Naive B cell (primary cell): Measurements from ENCODE around the gene KRT8. TPM values are rescaled to one million over a fixed set of nuclear protein-coding genes. Genes with fewer than 3 reads are reported as not detected.

Source experiments
- ATAC-seq, 2 donors: fragments of 150-1000 bp; cut with Tn5 transposase; 2 replicates each; pipeline ENCODE4 v1.10.0; 2021; ENCODE audit warnings: low read depth in 2 of 2, mild to moderate bottlenecking in 2 of 2, moderate library complexity in 2 of 2
- DNase-seq: peaks from one replicate; pipeline ENCODE4 v3.0.0; 2022
- H3K27ac Mint-ChIP-seq, 6 donors: one replicate each; pipeline ENCODE4 v1.8.0; 2020 to 2022; ENCODE audit warnings: mild to moderate bottlenecking in 6 of 6, mixed read lengths in 6 of 6, moderate library complexity in 5 of 6, inconsistent platforms in 2 of 6
- H3K27me3 Mint-ChIP-seq, 3 donors: one replicate each; pipeline ENCODE4 v1.8.0; 2021 to 2022; ENCODE audit warnings: mixed read lengths in 3 of 3, mild to moderate bottlenecking in 1 of 3
- H3K36me3 Mint-ChIP-seq, 2 donors: one replicate each; pipeline ENCODE4 v1.8.0; 2020 to 2022; ENCODE audit warnings: mixed read lengths in 2 of 2, inconsistent platforms in 1 of 2, mild to moderate bottlenecking in 1 of 2
- H3K4me1 Mint-ChIP-seq, 3 donors: one replicate each; pipeline ENCODE4 v1.8.0; 2020 to 2022; ENCODE audit warnings: mixed read lengths in 3 of 3, inconsistent platforms in 1 of 3, mild to moderate bottlenecking in 1 of 3, moderate library complexity in 1 of 3
- H3K4me3 Mint-ChIP-seq, 8 donors: one replicate each; pipeline ENCODE4 v1.8.0; 2020 to 2022; ENCODE audit warnings: mild to moderate bottlenecking in 8 of 8, mixed read lengths in 8 of 8, moderate library complexity in 8 of 8, inconsistent platforms in 2 of 8
- H3K9me3 Mint-ChIP-seq, 7 donors: one replicate each; pipeline ENCODE4 v1.8.0; 2020 to 2022; ENCODE audit warnings: mixed read lengths in 7 of 7, mild to moderate bottlenecking in 5 of 7, inconsistent platforms in 2 of 7, moderate library complexity in 1 of 7
- polyA plus RNA-seq, 6 donors: library from polyadenylated mRNA; unstranded; fragments of 300-500 nt; fragmentation: Illumina TruSeq; gene quantifications; one replicate each; pipeline ENCODE4 v1.2.3, GENCODE V29; 2021; ENCODE audit warnings: low read depth in 6 of 6

KRT8 gene
- polyA plus RNA-seq, 6 donors from 2014 or later = not detected

DNA sequence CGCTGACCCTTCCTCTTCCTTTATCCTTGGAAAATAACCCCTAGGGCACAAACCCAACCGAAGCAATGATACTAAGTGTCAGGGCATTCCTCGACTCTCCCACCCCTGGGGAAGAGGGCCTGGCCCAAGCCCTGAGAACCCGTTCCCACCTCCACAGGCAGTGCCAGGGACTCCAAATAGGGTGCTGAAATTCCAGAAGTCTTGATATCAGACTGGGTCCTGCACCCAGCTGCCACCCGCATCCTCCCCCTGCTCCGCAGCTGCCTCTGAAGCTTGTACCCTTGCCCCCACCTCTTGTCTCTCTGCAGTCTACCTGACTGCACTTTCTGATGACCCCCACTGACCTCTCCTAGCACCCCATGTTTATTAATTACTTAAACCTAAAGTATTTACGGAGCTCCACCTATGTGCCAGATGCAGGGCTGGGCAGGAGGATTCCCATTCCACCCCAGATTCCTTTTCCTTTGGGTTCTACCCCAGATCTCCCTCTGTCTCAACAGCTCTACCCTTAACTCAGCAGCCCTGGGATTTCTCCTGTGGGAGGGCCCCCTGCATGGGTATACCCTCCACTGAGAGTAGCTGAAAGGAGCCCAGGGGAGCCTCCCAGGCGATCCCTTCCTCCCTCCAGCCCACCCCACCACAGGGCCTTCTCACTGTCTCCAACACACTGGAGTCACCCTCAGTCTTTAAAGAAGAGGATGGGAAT, 40.0 kb upstream of the KRT8 start:
- no peak overlapping the region for H3K27ac Mint-ChIP-seq
- peaks cover 5 to 13% (median 8%) of the 10 kb centered on the region in 3 donors for H3K4me1 Mint-ChIP-seq
- peaks cover 14 to 33% (median 28%) of the 10 kb centered on the region in 3 donors for H3K27me3 Mint-ChIP-seq
- no peak overlapping the region for H3K4me3 Mint-ChIP-seq
- DNase-seq (no peak), ATAC-seq (no peak)
- H3K9me3 Mint-ChIP-seq = peaks cover 0 to 4% (median 1%) of the 10 kb centered on the region in 7 donors
- peaks cover under 1 to 2% of the 10 kb centered on the region in 2 donors for H3K36me3 Mint-ChIP-seq

DNA sequence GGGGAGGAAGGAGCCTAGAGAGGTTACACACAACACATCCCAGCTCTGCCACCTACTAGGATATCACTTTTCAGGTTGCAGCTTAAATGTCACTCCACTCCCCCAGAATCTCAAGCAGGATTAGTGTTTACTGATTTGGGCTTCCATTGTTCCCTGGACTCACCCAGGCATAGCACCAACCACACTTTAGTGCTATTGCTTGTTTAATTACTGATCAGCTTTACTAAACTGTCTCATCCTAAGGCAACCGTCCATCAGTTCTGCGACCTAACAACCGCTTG, 38.0 kb upstream of the KRT8 start:
- peaks cover 0 to 9% (median 7%) of the 10 kb centered on the region in 7 donors for H3K9me3 Mint-ChIP-seq
- ATAC-seq (no peak), DNase-seq (no peak)
- no peaks in the 10 kb centered on the region for H3K4me1 Mint-ChIP-seq
- H3K4me3 Mint-ChIP-seq = peak overlapping the region in 1 of 8 donors; percentile 4
- H3K27me3 Mint-ChIP-seq = peaks cover 14 to 33% (median 28%) of the 10 kb centered on the region in 3 donors
- H3K27ac Mint-ChIP-seq = peak overlapping the region in 1 of 6 donors; percentile 8
- peaks cover 5 to 6% of the 10 kb centered on the region in 2 donors for H3K36me3 Mint-ChIP-seq

DNA sequence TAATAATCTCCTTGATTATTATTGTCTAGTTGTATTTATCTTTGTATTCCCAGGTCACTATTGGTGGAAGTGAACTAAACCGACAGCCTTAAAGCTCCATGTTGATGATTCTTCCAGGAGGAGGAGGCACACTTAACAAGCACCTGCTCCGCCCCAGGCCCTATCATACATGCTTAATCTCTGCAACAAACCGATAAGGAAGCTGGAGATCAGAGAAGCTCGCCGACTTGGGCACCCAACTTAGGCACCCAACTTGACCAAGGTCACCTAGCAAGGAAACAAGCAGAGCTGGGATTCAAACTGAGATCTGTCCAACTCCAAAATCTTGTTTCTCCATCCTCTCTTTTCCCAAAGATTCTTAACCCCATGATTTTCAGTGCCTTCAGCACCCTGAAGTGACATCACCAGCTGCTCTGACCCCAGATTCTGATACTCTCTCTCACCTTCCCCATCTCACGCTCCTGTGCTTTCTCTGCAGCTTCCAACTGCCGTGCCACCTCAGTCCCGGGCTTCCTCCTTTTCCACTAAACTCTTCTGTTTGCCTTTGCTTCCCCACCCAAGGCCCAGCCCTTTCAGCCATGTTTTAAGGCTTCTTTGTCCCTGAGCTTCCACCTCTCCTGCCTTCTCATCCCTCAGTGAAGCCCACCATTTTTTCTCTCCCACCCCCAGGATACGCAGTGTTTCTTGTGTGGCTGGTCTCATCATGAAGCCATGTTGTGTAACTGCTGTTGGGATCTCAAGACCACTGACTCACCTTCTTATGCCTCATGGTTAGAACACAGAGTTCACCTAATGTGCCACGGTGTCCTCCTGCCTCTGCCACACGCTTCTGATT, 37.4 kb upstream of the KRT8 start:
- DNase-seq (no peak), ATAC-seq (no peak)
- Mint-ChIP-seq H3K4me1 (no peaks in the 10 kb centered on the region), H3K36me3 (peaks cover 5 to 6% of the 10 kb centered on the region in 2 donors), H3K4me3 (no peak overlapping the region), H3K27ac (peak overlapping the region in 1 of 6 donors; percentile 8), H3K27me3 (peaks cover 14 to 33% (median 28%) of the 10 kb centered on the region in 3 donors), H3K9me3 (peaks cover 0 to 9% (median 7%) of the 10 kb centered on the region in 7 donors)

DNA sequence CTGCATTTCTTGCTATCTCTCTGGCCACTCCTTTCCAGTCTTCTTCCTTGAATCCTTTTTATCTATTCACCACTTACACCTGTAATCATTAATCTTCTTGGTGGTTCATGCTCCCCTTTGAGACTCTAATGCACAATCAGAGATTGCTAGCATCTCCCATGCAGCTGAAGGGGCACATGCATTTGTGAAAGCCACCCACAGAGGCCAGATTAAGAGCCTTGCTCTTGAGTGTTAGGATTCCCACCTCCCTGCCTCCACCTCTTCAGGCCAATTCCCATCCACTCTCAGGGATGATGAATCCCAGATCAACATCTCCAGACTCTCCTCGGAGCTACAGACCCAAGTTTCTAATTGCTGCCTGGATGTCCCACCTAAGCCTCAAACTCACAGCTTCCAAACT, 24.7 kb upstream of the KRT8 start:
- Mint-ChIP-seq H3K27me3 (peaks cover 16 to 58% (median 33%) of the 10 kb centered on the region in 3 donors), H3K9me3 (no peaks in the 10 kb centered on the region)
- no peak for ATAC-seq

DNA sequence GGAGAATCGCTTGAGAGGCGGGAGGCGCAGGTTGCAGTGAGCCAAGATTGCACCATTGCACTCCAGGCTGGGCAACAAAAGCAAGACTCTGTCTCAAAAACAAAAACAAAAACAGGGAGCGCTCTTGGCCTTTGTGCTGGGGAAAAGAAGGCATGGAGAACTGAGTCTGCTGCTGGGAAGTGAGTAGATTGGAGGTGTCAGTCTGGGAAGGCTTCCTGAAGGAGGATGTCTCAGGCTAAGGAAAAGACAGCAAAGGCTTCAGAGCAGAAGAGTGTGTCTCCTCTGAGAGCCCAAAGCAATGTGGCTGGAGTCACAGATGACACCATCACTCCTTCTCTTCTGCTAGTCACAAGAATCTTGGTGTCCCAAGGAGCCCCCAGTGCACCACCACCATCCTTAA, 23.1 kb upstream of the KRT8 start:
- H3K4me3 Mint-ChIP-seq = no peak overlapping the region
- no peak for DNase-seq
- H3K27ac Mint-ChIP-seq = peak overlapping the region in 1 of 6 donors; percentile 46

More for the DNA sequence above, 24.7 kb upstream of the KRT8 start:
- DNase-seq = no peak
- no peaks in the 10 kb centered on the region for H3K36me3 Mint-ChIP-seq
- H3K4me1 Mint-ChIP-seq = no peaks in the 10 kb centered on the region
- H3K27ac Mint-ChIP-seq = peak overlapping the region in 2 of 6 donors; percentile 26 to 44
- no peak overlapping the region for H3K4me3 Mint-ChIP-seq

DNA sequence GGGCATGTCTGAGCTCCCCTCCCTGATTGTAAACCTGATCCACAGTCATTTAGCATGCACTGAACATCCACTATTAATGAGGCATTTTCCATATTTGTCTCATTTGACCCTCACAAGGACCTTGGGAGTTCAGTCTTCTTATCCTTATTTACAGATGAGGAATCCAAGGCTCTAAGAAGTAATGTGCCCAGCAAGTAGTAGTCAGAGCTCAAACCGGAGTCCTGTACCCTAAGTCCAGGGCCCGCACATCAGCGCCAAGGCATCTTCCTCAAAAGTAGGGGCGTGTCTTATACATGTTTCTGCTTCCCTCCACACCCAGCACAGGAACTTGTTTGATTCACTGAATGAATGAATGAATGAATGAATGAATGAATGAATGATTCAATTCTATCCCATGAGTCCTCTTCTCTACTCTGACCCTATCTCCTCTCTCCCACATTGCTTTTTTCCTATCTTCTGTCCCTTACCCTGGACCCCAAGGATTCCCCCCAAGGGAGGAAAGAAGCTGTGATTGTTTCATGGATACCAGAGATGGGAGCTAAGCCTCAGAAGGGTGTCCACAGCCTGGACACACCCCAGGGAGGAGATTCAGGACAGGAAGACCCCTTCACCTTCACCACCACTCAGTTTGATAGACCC, 21.8 kb upstream of the KRT8 start:
- Mint-ChIP-seq H3K36me3 (no peaks in the 10 kb centered on the region), H3K27me3 (peaks cover 16 to 52% (median 40%) of the 10 kb centered on the region in 3 donors), H3K4me1 (no peaks in the 10 kb centered on the region), H3K9me3 (no peaks in the 10 kb centered on the region), H3K4me3 (no peak overlapping the region), H3K27ac (peak overlapping the region in 1 of 6 donors; percentile 53)
- ATAC-seq (no peak), DNase-seq (no peak)

More for the DNA sequence above, 23.1 kb upstream of the KRT8 start:
- no peaks in the 10 kb centered on the region for H3K4me1 Mint-ChIP-seq
- no peaks in the 10 kb centered on the region for H3K9me3 Mint-ChIP-seq
- no peaks in the 10 kb centered on the region for H3K36me3 Mint-ChIP-seq
- peaks cover 16 to 58% (median 33%) of the 10 kb centered on the region in 3 donors for H3K27me3 Mint-ChIP-seq
- ATAC-seq = no peak

DNA sequence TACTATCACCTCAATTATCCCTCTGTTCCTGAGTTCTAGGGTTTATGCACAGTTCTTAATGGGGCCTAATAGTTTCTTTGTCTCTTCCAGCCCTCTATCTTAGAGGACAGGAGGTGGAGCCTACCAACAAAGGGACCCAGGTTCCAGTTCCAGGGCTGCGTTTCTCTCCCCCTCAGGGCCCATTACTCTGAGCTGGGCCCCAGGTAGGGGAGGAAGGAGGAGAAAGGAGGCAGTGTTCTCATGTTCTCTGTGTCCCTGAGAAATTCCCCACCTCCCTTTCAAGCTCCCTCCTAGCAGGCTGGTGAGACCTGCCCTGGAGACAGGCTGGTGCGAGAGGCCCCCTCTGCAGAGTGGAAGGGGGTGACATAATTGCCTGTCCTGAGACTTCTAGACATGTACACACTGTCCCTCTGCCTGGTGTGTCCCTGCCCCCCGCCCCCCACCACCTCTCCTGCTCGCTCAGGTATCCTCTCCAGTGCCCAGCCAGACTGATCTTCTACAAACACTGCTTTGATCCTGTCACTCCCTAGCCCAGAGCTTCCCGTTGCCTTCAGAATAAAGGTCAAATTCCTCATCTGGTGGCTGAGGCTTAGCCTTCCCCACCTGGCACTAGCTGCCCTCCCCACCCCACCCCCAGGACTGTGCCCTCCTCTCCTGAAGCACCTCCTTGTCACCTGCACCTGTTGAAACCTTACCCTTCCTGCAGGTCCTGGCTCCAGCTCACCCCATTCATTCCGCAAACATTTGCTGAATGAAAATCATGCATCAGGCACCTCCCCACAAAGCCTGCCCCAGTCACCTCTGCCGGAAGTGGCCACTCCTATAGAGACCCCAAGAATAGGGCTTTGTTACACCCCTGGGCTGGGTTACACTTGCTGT, 21.1 kb upstream of the KRT8 start:
- Mint-ChIP-seq H3K4me3 (no peak overlapping the region), H3K27me3 (peaks cover 16 to 56% (median 45%) of the 10 kb centered on the region in 3 donors), H3K36me3 (no peaks in the 10 kb centered on the region), H3K4me1 (no peaks in the 10 kb centered on the region), H3K27ac (no peak overlapping the region), H3K9me3 (no peaks in the 10 kb centered on the region)
- DNase-seq (no peak), ATAC-seq (no peak)

DNA sequence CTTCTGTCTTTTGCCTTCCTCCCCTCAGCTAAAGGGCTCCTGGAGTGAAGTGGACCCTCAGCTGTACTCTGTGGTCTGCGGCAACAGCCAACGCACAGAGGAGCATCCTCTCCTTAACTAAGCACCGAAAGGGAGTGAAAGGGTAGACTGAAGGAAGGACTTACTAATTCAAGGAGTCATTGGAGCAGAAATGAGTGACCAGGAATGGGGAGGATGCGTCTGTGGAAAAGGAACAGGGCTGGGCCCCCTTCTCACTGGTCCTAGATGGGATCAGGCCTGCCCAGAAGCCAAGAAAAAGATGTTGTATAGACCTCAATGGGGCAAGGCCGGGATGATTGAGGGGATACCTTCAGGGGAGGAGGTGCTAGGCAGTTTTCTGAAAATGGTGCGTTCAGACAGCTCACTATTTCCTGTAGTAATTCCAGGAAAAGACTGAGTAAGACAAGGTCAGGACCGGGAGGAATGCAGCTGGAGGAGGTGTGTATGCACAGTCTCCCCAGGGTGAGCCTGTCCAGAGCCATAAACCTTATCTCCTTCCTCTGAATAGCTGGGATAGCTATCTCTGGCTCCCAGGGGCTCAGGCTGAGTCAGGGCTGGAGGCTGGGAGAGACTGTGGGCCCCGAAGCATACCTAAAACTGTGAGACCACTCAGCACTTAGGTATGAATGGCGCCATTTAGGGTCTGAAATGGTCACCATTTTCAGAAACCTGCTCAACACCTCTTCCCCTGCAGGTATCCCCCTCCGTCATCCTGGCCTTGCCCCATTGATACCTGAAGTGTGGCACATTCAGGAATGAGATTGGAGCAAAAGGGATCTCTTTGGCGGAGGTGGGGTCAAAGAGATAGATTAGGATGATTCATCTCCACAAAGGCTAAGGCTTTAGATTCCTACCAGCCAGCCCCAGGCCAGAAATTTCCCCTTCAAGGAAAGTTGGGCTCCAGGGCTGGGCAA, 20.2 kb upstream of the KRT8 start:
- Mint-ChIP-seq H3K4me1 (no peaks in the 10 kb centered on the region), H3K4me3 (no peak overlapping the region), H3K27ac (no peak overlapping the region), H3K9me3 (no peaks in the 10 kb centered on the region), H3K27me3 (peaks cover 11 to 52% (median 43%) of the 10 kb centered on the region in 3 donors), H3K36me3 (no peaks in the 10 kb centered on the region)
- no peak for DNase-seq
- ATAC-seq = no peak

DNA sequence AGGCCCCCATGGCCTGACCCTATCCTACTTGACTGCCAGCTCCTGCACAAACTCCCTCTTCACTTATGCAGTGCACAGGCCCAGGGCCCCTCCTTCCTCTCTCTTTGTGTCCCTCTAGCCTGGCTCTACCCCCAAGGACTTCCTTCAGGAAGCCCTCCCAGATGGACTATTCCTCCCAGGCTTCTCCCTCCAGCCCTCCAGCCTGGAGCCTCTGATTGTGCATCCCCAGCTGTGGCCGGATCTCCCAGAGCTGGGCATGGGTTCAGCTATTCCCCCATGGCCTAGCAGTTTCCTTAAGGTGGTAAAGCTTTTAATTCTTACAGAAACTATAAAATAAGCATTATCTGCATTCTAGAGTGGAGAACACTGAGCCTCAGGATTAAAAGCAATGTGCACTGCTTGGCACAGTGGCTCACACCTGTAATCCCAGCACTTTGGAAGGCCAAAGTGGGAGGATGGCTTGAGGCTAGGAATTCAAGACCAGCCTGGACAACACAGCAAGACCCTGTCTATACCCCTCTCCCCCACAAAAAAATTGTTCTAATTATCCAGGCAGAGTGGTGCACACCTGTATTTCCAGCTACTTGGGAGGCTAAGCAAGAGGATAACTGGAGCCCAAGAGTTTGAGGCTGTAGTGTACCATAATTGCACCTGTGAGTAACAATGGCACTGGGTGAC, 16.8 kb upstream of the KRT8 start:
- H3K27me3 Mint-ChIP-seq = peaks cover 0 to 33% (median 19%) of the 10 kb centered on the region in 3 donors
- no peaks in the 10 kb centered on the region for H3K36me3 Mint-ChIP-seq
- no peak overlapping the region for H3K4me3 Mint-ChIP-seq
- peaks cover 0 to 6% (median 0%) of the 10 kb centered on the region in 3 donors for H3K4me1 Mint-ChIP-seq
- peaks cover 0 to 6% (median 0%) of the 10 kb centered on the region in 7 donors for H3K9me3 Mint-ChIP-seq
- no peak for DNase-seq
- ATAC-seq = no peak
- peak overlapping the region in 1 of 6 donors; percentile 61 for H3K27ac Mint-ChIP-seq

DNA sequence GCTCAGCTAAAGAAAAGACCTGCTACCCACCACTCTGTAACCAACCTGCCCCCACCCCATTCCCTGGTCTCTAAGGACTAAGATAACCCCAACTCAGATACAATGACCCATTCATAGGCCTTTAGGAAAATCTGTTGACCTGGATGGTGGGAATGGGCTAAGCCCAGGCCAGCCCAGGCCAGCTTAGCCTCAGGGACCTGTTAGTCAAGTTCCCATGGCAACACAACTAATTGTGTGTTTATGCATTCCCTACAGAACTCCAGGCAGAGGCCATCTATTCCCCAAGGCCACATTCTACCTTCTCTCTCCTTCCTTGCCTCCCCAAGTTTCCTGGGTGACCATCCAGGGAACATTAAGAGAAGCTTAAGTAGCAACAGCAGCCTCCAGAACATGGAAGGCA, 16.1 kb upstream of the KRT8 start:
- Mint-ChIP-seq H3K4me3 (no peak overlapping the region), H3K36me3 (no peaks in the 10 kb centered on the region), H3K4me1 (peaks cover 0 to 6% (median 0%) of the 10 kb centered on the region in 3 donors), H3K27me3 (peaks cover 0 to 31% (median 14%) of the 10 kb centered on the region in 3 donors), H3K27ac (peak overlapping the region in 1 of 6 donors; percentile 84), H3K9me3 (peaks cover 0 to 6% (median 0%) of the 10 kb centered on the region in 7 donors)
- DNase-seq = no peak
- no peak for ATAC-seq

DNA sequence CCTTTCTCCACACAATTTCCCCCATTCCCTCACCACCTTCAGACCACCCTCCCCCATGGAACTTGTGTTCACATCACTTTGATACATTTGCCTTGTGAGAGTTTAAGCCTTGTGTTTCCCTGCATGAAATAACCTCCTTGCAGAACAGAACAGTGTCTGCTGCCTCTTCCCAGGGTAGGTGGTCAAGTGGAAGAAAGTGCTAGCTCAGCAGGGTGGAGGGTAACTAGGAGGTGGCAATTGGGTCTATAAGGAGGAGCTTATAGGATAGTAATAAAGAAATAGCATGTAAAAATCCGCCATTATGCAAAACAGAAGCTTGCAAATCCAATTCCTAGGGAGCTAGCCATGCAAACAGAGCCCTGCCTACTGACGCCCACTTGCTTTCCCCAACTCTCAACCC, 13.9 kb upstream of the KRT8 start:
- ATAC-seq (no peak), DNase-seq (no peak)
- H3K27me3 Mint-ChIP-seq = peaks cover 4 to 43% (median 27%) of the 10 kb centered on the region in 3 donors
- no peaks in the 10 kb centered on the region for H3K36me3 Mint-ChIP-seq
- peaks cover 0 to 6% (median 0%) of the 10 kb centered on the region in 3 donors for H3K4me1 Mint-ChIP-seq
- H3K27ac Mint-ChIP-seq = no peak overlapping the region
- peaks cover 0 to 6% (median 0%) of the 10 kb centered on the region in 7 donors for H3K9me3 Mint-ChIP-seq
- H3K4me3 Mint-ChIP-seq = no peak overlapping the region
